ENCODE measurements around the gene PSMB7.

- TF ChIP-seq CTCF (conservative IDR thresholded peaks at IDR 0.05) (no peak), ZFX (IDR thresholded peaks at IDR 0.05) (no peak)
Observed at GRCh38 chr9:124444166-124444565, 28.9 kb upstream of the PSMB7 start.
